ENCODE results near the gene TP53I11.

Gene TP53I11

DNA sequence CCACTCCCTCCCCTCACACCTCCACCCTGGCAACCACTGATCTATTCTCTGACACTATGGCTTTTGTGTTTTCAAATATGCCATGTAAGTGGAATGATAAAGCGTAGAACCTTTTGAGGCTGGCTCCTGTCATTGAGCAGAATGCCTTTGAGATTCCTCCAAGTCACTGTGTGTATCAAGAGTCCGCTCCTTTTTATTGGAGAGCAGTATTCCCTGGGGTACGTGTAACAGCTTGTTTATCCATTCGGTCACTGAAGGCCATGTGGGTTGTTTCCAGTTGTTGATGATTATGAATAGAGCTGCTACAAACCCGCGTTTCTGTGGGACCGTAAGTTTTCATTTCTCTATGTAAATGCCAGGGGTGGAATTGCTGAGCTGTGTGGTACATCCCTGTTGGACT lies 10.3 kb downstream of the TP53I11 start:
- DNase-seq (ENCODE audit: low read depth in 2 of 2) = no peak

DNA sequence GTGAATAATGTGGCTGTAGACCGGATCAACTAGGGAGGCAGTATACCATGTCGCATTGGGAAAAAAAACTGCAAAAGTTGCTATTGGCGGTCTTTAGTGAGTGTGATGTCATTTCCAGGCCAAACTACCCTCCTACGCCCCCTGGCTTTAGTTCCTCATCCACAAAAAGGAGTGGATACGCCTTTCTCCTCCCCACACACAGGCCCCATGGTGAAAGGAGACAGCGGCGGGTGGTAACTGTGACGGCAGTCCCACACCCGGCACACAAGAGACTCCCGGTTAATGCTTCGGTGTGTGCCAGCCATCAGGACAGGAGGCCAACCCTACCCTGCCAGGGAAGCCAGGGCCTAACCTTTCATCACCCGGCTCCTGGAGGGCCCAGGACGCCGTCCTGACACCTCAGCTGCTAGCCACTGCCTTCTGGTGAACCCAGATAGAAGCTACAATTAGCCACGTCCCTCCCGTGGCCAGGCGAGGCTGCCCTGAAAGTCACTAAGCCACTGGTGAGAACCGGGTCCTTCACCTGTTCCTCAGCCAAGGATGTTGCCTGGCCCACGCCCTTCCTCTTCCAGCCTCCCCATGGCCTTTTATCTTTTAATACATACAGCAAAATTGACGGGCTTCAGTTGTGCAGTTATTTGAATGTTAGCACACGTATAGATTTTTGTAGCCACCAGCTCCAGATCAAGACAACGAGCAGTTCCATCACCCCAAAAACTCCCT lies 10.8 kb downstream of the TP53I11 start:
- no peak for DNase-seq (ENCODE audit: low read depth in 2 of 2)

- no peak for DNase-seq (ENCODE audit: low read depth in 2 of 2)
Measured at GRCh38 chr11:44938066-44938691, 12.5 kb downstream of the TP53I11 start.

DNA sequence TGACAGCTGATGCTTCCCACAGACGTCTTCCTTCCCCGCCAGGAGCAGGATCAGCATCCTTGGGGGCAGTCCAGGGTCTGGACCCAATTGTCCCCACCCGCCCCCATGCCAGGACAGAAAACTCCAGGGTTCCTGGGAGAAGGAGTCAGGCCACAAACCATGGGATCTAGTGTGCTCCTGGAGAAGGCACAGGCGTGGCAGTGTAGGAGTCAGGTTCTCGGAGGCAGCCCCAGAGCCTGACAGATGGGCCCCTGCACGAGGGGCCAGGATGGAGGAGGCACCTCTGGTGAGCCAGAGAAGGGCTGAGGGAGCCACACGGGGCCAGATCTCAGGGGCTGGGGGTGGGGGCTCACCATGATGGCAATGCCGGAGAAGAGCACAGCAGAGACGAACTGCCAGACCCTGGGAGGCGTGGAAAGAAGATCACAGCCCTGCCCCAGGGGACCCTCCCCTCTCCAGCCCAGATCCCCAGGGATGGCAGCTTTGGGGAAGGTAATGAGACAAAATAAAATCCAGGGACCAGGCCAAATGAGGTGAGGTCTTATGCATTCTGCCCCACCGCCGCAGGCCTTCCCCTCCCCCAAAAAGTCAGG lies 13.6 kb downstream of the TP53I11 start:
- DNase-seq (ENCODE audit: low read depth in 2 of 2) = no peak

- peak; percentile 72 to 82 for DNase-seq (ENCODE audit: low read depth in 2 of 2)
Measured at GRCh38 chr11:44936525-44936924, 14.2 kb downstream of the TP53I11 start.

- no peak for DNase-seq (ENCODE audit: low read depth in 2 of 2)
Measured at GRCh38 chr11:44934735-44935250, 15.9 kb downstream of the TP53I11 start.

DNA sequence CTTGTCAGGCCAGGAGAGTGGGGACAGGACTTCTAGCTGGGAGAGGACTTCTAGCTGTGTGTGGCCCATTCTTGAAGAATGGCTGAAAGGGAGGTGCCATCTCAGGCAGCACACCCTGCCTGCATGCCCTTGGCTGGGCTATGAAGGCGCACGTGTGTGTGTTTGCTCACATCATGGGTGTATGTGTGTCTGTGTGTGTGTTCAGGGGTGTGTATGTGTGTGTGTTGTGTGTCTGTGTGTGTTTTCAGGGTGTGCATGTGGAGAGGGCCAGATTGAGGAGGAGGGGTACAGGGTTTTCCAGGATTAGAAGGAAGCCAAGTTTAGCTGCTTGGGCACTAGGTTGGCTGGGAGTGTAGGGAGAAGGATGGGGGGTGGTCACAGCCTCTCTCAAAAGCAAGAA lies 16.6 kb downstream of the TP53I11 start:
- no peak for DNase-seq (ENCODE audit: low read depth in 2 of 2)

DNA sequence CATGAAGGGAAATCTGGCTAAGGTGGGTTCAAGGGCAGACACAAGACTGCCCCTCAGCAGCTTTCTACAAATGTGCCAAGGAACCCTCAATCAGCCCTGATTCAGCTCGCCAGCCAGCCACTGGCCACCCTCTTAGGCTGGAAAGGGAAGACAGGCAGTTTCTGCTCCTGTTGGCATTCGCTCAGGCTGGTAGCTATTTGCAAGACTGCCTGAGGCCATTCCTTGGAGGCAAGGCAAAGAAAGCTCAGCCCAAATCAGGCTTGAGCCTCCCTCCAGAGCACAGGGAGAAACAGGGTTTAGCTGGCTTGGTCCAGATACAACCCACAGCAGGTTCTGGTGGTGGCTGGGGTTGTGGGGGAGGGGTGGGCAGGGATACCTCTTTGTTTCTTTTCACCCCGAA lies 19.2 kb downstream of the TP53I11 start:
- no peak for DNase-seq (ENCODE audit: low read depth in 2 of 2)

DNA sequence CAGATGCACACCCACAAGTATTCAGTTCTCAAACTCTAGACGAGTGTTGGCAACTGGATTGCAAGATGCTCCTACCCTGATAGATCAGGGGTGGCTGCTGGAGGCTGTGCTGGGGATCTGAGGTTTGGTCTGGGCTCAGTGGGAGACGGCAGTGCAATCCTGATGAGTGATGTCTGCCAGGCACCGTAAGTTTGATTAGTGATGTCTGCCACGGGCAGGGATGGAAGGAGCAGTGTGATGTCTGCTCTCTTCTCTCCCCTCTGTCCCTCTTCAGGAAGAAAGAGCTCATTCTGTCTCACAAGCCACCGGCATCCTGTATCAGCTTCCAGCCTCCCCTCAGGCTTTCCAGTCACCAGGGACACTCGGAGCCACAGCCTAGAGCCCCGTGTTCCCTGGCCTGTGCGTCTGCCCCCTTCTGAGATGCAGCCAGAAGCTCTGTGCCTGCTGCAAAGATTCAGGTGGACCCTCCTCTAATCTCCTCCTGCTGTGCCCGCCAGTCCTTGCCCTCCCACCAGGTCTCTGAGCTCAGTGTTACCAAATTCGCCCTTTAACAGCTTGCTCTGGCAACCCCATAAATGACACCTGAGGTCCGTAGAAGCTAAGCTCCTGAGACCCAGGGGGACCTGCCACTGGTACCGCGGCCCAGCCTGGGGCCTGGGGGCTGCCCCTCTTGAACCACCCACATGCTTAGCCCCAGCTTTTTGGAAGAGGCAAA lies 19.9 kb downstream of the TP53I11 start:
- no peak for DNase-seq (ENCODE audit: low read depth in 2 of 2)

DNA sequence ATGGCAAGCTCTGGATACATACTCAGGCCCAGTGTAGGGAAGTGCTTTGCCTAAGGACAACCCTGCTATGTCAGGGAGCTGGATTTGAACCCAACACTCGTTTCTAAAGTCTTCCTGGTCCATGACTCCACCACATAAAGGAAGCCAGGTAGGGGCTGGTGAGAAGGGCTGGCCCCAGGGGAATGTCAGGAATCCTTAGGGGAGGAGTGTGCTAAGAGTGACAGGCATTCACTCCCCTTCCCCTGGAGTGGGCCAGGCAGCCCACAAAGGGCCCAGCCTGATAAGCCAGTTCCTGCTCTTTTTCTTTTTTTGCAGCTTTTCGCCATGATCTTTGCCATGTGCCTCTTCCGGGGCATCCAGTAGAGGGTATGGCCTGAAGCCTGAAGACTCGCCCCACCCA lies 21.9 kb downstream of the TP53I11 start:
- DNase-seq (ENCODE audit: low read depth in 2 of 2) = no peak

- no peak for DNase-seq (ENCODE audit: low read depth in 2 of 2)
Measured at GRCh38 chr11:44928144-44928543, 22.5 kb downstream of the TP53I11 start.

DNA sequence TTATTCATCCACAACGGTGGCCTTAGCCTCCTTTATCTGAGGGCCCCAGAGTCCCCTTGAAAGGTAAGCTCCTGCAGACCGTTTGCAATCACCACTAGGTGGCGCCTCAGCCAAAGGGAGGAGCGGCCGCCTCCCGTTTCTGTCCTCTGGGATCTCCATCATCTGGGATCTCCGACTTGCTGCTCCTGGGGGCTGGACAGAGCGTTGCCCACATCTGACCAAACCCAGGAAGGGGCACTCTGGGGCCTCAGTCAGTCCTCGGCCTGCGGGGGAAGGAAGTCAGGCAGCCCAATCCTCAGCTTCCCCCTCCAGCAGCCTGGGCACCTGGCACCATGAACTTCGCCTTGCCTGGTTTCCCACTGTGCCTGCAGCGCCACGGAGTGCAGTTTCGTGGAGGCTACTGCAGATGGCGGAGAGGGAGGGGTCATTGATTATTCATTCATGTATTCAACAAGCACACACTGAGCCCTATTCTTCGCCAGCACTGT lies 23.5 kb downstream of the TP53I11 start:
- peak; percentile 45 to 52 for DNase-seq (ENCODE audit: low read depth in 2 of 2)

DNA sequence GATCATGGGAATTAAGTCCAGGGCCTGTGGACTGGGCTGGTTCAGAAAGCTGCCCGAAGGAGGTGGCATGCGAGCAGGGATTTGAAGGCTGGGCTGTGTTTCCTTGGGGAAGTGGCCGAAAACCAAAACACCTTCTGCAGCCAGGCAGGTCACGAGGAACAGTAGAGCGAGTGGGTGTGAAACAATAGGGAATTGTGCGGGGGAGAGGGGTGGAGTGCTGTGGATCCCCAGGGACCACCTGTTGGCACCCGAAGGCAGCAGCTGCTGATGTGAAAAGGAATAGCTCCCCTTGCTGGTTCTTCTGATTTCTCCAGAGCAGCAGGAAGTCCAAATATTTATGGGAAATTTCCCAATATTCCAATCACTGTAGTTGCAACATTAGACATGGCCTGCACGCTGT lies 24.6 kb downstream of the TP53I11 start:
- DNase-seq (ENCODE audit: low read depth in 2 of 2) = no peak

DNA sequence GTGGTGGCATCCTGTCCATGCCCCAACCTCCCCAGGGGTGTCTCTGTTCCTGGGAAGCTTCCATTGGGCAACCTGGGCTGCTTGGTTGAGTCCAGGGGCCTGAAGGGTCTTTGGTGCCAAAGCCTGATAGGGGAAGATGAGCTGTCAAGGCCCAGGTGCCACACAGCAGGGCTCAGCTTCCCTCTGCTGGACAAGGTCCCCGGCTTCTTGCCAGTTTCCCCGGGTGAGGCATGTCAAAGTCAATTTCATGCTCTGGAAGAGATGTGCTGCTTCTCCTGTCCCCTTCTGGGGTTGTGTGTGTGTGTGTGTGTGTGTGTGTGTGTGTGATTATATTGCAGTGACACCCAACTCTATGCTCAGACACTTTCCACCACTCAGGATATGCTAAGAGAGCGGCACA lies 26.9 kb downstream of the TP53I11 start:
- no peak for DNase-seq (ENCODE audit: low read depth in 2 of 2)

- DNase-seq (ENCODE audit: low read depth in 2 of 2) = no peak
Measured at GRCh38 chr11:44923115-44923514, 27.6 kb downstream of the TP53I11 start.

GRCh38 chr11:44920451-44920850 lies 30.2 kb downstream of the TP53I11 start:
- no peak for DNase-seq (ENCODE audit: low read depth in 2 of 2)

GRCh38 chr11:44917741-44918140 lies 32.9 kb downstream of the TP53I11 start:
- DNase-seq (ENCODE audit: low read depth in 2 of 2) = no peak

- no peak for DNase-seq (ENCODE audit: low read depth in 2 of 2)
Measured at GRCh38 chr11:44916801-44917385, 33.8 kb downstream of the TP53I11 start.

DNA sequence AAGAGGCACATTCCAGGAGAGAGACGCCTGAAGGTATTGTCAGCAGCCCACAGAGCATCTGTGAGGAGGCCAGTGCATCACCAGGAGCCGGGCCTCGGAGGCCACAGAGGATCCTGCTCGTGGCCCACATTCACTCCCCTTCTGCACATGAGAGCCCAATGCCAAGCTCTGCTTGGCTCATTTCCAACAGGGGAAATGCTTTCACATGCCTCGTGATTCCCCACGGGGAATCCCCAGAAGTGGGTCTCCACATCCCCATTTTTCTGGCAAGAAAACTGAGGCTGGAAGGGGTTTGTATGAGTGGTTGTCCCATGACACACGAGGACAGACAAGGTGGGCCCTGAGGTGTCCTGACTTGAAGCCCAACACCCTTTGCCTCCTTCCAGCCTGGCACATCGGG lies 34.4 kb downstream of the TP53I11 start:
- no peak for DNase-seq (ENCODE audit: low read depth in 2 of 2)

DNA sequence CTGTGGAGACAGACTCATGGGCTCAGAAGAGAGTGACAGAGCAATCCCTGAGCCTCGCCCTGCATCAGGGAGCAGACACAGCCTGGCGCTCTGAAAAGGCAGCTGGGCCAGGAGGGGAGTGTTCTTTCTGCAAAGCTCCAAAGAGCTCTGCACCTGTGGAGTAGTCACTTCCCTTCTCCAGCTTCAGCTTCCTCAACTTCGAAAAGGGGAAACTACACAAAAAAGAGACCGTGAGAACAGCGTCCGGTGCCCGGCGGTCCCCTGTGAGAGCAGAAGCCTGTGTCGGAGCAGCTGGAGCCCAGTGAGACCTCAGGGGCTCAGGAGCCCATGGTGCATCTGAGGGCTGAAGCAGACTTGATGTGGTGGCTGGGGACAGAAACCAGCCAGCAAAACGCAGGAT lies 35.1 kb downstream of the TP53I11 start:
- no peak for DNase-seq (ENCODE audit: low read depth in 2 of 2)

GRCh38 chr11:44915004-44915403 lies 35.7 kb downstream of the TP53I11 start:
- no peak for DNase-seq (ENCODE audit: low read depth in 2 of 2)

- no peak for DNase-seq (ENCODE audit: low read depth in 2 of 2)
Measured at GRCh38 chr11:44914105-44914504, 36.6 kb downstream of the TP53I11 start.

All from stimulated activated CD8-positive, alpha-beta memory T cell treated with anti-CD3 and anti-CD28 coated beads, Interleukin-2, amount 100 ng/mL, for 48 hours (primary cell).